ENCODE data around the gene WDR43.

DNA sequence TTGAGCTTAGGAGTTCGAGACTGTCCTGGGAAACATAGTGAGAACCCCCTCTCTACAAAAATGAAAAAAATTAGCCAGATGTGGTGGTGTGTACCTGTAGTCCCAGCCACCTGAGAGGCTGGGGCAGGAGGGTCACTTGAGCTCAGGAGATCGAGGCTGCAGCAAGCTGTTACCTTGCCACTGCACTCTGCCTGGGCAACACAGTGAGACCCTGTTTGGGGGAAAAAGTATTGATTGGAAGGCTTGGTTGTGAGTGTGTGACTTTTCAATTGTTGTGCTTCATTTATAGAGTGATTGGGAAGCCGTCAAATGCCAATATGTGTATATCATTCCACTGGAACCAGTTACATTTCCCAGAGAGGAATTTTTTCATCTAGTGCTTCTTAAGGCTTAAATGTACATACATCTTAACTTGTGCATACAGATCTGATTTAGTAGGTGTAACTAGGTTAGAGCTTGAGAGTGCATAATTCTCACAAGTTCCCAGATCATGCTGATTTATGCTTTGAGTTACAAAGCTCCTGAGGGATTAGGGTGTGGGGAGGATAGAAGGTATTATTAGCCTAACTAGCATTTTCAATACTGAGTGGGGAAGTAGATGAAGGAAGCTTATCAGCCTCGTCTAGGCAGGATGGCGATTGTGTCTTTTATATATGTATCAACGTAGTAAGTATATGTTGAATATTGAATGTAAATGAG is 15.3 kb downstream of the WDR43 start:
- TF ChIP-seq EP300 (IDR thresholded peaks at IDR 0.05) (no peak), POLR2A (IDR thresholded peaks at IDR 0.05) (no peak), POLR2AphosphoS5 (IDR thresholded peaks at IDR 0.05) (no peak)

Data from sigmoid colon (tissue), 4 donors.